NB4 (cell line): ENCODE measurements around the gene HSPA6.
"Not testable (repeated sequence)": the region's sequence is repeated elsewhere in the genome, so short reads cannot be mapped to it uniquely, and the experiment has no call there.

ENCODE experiments used
- POLR2A ChIP-seq: IDR thresholded peaks from 2 replicates; pipeline ENCODE4 v1.6.1; 2011; ENCODE audit warnings: mild to moderate bottlenecking; ENCODE audit not compliant: insufficient read length; ENCODE audit errors: extremely low read depth
- TF ChIP-seq, protein P1 (sequence below): IDR thresholded peaks from one replicate; pipeline ENCODE4 v1.5.1; 2012; ENCODE audit warnings: low read depth, low read length
- TF ChIP-seq, protein P2 (sequence below): IDR thresholded peaks from 2 replicates; pipeline ENCODE4 v1.6.1; 2011; ENCODE audit warnings: low read depth, low read length

DNA sequence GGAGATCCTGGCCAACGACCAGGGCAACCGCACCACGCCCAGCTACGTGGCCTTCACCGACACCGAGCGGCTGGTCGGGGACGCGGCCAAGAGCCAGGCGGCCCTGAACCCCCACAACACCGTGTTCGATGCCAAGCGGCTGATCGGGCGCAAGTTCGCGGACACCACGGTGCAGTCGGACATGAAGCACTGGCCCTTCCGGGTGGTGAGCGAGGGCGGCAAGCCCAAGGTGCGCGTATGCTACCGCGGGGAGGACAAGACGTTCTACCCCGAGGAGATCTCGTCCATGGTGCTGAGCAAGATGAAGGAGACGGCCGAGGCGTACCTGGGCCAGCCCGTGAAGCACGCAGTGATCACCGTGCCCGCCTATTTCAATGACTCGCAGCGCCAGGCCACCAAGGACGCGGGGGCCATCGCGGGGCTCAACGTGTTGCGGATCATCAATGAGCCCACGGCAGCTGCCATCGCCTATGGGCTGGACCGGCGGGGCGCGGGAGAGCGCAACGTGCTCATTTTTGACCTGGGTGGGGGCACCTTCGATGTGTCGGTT lies 477 bp downstream of the HSPA6 start:
- TF ChIP-seq, protein P1, sequence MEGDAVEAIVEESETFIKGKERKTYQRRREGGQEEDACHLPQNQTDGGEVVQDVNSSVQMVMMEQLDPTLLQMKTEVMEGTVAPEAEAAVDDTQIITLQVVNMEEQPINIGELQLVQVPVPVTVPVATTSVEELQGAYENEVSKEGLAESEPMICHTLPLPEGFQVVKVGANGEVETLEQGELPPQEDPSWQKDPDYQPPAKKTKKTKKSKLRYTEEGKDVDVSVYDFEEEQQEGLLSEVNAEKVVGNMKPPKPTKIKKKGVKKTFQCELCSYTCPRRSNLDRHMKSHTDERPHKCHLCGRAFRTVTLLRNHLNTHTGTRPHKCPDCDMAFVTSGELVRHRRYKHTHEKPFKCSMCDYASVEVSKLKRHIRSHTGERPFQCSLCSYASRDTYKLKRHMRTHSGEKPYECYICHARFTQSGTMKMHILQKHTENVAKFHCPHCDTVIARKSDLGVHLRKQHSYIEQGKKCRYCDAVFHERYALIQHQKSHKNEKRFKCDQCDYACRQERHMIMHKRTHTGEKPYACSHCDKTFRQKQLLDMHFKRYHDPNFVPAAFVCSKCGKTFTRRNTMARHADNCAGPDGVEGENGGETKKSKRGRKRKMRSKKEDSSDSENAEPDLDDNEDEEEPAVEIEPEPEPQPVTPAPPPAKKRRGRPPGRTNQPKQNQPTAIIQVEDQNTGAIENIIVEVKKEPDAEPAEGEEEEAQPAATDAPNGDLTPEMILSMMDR, result not testable (repeated sequence)
- TF ChIP-seq, protein P2, sequence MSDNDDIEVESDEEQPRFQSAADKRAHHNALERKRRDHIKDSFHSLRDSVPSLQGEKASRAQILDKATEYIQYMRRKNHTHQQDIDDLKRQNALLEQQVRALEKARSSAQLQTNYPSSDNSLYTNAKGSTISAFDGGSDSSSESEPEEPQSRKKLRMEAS, result not testable (repeated sequence)
- TF ChIP-seq POLR2A, result not testable (repeated sequence)
